GM12872 (cell line): ENCODE data around the gene MAG.

ENCODE experiments used
- TF ChIP-seq, protein P1 (sequence below): IDR thresholded peaks from 3 replicates; pipeline ENCODE4 v1.5.1; 2011; ENCODE audit warnings: low read depth, mild to moderate bottlenecking, low read length, moderate library complexity; ENCODE audit not compliant: insufficient read depth

Gene MAG

DNA sequence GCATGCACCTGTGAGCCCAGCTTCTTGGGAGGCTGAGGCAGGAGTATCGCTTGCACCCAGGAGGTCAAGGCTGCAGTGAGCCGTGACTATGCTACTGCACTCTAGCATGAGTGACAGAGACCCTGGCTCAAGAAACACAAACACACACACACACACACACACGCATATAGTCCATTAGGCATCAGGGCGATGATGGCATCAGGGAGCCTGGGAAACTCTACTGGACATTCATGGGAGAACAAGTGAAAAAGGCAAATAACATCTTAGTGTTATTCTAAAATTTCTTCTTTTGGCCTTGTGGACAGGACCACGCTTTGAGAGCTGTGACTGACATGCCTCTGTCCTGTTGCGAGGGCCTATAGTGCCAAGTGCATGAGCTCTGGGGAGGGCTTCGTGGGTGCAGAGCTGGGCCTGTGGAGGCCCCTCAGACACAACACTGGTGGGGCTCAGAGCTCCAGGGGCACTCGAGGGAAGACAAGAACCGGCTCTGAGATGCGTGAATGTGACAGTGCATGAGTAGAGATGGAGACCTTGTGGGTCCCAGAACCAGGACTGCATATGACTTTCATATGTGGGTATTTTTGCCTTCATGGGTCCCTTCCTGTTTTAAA, 31.2 kb upstream of the MAG start:
- TF ChIP-seq, protein P1, sequence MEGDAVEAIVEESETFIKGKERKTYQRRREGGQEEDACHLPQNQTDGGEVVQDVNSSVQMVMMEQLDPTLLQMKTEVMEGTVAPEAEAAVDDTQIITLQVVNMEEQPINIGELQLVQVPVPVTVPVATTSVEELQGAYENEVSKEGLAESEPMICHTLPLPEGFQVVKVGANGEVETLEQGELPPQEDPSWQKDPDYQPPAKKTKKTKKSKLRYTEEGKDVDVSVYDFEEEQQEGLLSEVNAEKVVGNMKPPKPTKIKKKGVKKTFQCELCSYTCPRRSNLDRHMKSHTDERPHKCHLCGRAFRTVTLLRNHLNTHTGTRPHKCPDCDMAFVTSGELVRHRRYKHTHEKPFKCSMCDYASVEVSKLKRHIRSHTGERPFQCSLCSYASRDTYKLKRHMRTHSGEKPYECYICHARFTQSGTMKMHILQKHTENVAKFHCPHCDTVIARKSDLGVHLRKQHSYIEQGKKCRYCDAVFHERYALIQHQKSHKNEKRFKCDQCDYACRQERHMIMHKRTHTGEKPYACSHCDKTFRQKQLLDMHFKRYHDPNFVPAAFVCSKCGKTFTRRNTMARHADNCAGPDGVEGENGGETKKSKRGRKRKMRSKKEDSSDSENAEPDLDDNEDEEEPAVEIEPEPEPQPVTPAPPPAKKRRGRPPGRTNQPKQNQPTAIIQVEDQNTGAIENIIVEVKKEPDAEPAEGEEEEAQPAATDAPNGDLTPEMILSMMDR: no peak

DNA sequence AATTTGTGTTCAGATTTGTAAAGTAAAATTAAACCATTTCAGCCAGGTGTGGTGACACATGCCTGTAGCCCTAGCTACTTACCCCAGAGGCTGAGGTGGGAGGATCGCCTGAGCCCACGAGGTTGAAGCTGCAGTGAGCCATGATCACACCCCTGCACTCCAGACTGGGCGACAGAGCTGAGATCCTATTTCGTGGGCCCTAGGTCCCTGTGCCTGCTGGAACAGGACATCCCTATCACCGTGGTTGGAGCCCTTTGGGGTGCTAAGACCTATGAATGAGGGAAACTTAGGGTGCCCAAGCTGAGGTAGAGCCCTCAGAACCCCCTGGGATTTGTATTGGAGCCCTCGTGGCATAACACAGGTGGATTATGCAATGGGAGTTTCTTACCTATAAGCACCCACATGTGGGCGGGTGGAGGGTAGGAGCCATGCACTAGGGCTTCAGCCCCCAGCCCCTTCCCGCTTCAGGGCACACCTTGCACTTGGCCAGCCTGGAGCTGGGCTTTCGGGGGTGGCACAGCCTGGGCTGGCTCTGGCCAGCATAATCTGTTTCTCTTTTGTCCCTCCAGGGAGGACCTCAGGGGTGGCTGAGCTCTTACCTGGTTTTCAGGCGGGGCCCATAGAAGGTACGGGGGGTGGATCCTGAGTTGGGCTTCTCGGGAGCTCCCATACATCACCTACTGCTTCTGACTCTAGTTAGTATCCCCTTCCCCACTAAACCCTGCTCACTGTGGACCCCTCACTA, 30.4 kb upstream of the MAG start:
- TF ChIP-seq, protein P1: no peak

DNA sequence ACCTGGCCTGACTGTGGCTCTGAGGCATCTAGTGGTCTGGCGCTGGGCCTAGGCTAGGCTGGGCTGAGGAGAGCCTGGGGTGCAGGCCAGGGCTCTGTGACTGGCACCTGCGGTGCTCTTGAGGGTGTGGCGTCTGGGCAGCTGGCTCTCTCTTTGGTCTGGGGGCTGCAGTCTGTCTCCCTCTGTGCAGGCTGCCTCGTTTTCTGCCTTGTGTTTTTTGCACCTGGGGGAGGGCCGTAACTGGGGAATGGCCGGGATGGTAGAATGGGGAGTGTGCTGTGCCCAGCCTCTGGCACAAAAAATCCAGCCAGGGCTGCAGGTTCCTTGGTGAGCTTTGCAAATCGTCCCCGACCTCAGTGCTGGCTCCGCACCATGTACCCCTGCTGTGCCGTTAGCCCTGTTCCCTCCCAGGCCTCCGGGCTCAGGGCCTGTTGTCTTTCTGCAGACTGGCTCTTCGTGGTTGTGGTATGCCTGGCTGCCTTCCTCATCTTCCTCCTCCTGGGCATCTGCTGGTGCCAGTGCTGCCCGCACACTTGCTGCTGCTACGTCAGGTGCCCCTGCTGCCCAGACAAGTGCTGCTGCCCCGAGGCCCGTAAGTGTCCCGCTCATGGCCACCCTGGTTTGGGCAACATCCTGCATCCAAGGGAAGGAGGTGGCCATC, 29.7 kb upstream of the MAG start:
- TF ChIP-seq, protein P1: no peak

DNA sequence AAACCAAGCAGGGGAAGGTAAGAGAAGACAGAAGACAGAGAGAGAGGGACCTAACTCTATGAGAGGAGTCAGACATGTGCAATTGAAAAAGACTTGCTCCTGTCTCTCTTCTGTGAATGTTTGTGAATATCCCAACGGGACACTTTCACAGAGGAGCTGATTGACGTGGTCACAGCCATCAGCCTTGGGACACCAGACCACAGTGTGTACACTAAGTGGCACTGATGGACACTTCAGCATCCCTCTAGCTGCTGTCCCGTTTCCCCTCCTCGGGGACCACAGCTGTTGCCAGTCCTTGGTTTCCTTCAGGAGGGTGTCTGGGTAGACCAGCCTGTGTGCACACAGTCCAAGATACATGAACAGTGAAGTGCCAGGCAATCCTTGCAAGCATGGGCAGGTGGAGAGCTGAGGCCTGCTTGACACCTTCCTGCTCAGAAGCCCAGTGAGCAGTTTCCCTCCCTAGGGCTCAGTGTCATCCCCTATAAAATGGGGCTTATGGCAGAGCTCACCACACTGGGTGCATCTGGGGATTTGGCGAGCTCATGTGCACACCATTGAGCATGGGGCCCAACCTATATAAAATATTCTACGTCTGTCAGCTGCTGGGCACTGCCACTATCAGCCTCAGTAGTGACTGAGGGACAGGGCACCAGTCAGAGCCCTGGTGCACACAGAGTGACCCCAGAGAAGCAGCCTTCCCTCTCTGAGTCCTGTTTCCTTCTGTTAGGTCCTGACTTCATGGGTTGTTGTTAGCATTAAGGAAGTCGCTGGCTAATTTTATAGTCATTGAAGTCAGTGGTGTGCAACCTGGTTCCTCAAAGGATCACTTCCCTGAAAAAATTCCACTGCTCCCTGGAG, 27.5 kb upstream of the MAG start:
- TF ChIP-seq, protein P1: no peak

DNA sequence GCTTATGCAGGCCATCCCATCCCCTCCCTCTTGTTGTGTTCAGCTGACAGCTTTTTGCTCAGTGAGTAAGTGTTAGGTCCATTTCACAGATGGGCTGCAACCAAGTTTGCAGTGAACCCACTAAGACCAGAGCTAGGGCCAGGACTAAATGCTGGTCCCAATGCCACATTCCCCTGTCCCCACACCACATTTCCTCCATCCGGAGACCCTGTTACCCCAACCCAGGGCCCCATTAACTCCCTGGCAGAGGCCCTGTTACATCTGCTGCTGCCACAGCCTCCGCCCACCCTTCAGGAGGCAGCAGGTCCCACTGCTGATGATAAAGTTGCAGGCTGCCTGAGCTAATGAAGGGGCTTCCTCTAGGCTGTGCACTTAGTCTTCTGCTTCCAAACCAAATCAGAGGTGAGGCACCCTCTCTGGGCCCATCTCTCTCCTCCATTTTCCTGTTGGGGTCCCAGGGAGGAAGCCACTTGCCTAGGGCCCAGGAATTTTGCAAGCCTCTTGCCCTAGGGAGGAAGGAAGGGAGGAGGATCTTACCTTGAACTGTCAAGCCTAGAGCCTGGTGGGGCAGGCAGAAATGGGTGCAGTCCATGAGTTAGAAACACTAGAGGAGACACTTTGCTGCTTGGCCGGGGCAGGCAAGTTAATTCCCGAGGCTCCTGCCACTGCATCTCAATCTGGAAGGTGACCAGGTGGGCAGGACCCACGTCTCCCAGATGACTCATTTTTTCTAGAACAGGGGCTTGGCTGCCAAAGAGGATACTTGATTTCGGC, 26.6 kb upstream of the MAG start:
- TF ChIP-seq, protein P1: no peak

DNA sequence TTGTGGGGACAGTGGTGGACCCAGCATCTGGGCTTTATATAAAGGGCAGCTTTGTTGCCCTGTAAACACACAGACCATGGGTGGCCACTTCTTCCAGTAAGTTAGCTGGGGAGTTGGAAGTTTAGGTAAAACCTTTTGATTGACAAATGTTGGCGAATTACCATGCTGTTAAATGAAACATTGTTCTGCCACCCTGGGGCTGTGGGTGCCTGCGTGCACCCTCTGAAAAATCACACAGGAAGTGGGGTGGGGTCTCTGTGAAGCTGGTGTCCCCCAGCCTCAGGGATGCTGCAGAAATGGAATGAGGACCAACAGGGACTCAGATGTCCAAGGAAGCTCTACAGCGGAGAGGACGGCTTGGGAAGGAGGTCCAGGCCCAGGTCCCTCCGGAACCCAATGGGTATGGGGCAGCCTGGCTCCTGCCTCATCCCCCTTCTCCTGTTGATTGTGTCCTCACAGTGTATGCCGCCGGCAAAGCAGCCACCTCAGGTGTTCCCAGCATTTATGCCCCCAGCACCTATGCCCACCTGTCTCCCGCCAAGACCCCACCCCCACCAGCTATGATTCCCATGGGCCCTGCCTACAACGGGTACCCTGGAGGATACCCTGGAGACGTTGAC, 26.0 kb upstream of the MAG start:
- TF ChIP-seq, protein P1: no peak
